Kidney capillary endothelial cell (primary cell): Measurements from ENCODE around the gene ELMO2.

ENCODE experiments used
- DNase-seq: peaks from one replicate; pipeline ENCODE4 v3.0.0-alpha.2; 2018; ENCODE audit warnings: low spot score

ELMO2 gene

DNA sequence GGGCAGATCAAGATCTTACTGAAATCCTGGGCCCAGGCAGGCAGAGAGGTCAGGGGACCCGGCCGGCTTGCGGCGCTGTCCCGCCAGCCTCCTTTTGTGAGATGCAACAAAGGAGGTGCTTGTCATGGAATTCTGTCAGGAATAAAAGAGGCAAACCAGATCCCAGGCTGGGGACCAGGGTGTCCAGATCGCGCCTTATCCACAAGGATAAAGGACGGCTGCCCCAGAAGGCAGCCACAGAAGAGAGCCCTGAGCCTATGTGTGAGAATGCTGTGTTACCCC, 55.5 kb downstream of the ELMO2 start:
- DNase-seq, result no peak

GRCh38 chr20:46350201-46350985, 56.0 kb downstream of the ELMO2 start:
- DNase-seq, result peak; percentile 75

DNA sequence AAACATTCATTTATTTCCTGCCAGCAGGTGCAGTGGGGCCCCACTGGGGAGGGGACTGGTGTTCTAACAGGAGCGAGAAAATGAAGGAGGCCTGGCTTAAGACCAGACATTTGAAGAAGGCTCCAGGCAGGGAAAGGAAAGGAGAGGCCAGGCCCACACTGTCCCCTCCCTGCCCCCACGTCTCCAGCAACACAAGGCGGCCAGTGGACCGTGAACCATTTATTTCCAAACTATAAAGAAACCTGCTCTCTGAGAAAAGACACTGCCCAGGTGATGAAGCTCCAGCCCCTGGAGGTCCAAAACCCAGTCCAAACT, 56.7 kb downstream of the ELMO2 start:
- no peak for DNase-seq

DNA sequence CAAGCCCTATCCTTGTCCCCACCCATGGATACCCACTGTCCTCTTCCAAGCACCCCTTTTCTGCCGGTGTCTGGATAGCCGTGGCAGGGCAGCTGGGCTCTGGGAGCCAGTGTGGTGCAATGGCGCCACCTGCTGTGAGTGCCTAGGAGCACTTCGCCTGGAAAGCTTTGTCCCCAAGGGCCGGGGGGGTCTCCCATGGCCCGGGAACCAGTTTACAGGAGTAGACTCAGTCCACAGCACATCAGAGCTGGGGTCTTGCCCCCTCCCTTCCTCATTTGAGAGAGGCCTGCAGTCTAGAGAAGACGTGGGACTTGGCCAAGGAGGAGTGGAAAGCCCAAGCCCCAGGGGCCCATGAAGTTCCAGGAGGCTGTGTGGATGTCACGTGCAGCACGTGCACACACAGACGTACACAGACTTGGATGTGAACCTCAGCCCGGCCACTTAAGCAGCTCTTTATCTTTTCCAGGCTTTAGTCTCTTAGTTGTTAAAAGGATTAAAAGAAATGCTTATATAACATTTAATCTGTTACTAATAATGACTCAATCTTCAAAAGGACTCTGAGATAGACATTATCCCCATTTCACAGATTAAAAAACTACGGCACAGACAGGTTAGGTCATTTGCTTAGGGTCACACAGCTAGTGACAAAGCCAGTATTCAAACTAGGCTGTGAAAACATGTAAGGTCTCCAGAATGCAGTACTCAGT, 57.2 kb downstream of the ELMO2 start:
- peak; percentile 34 for DNase-seq

GRCh38 chr20:46347841-46348803, 58.3 kb downstream of the ELMO2 start:
- DNase-seq, result no peak

- no peak for DNase-seq
These were observed 59.6 kb downstream of the ELMO2 start for GRCh38 chr20:46346770-46347169.

- DNase-seq, result no peak
These were observed 61.8 kb downstream of the ELMO2 start for GRCh38 chr20:46344488-46345162.

- DNase-seq, result no peak
These were observed 62.4 kb downstream of the ELMO2 start for GRCh38 chr20:46343975-46344357.

- DNase-seq, result no peak
These were observed 63.0 kb downstream of the ELMO2 start for GRCh38 chr20:46343348-46343974.

GRCh38 chr20:46342451-46343347, 63.7 kb downstream of the ELMO2 start:
- DNase-seq, result no peak

DNA sequence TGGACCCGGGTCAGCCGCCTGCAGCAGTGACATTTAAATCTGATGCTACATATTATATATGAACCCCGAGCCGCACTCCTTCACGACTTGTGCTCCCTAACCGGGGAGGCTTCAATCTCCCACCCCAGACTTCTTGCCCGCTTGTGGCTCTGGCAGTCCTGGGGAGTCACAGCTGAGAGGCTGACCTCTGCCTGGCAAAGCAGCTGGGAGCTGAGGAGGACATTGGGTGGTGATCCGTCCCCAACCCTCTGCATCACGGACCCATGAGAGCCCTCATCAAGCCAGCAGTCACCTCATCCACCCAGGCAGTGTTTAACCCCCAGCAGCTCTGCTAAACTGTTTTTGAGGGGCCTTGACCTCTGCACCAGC, 64.4 kb downstream of the ELMO2 start:
- DNase-seq, result no peak

DNA sequence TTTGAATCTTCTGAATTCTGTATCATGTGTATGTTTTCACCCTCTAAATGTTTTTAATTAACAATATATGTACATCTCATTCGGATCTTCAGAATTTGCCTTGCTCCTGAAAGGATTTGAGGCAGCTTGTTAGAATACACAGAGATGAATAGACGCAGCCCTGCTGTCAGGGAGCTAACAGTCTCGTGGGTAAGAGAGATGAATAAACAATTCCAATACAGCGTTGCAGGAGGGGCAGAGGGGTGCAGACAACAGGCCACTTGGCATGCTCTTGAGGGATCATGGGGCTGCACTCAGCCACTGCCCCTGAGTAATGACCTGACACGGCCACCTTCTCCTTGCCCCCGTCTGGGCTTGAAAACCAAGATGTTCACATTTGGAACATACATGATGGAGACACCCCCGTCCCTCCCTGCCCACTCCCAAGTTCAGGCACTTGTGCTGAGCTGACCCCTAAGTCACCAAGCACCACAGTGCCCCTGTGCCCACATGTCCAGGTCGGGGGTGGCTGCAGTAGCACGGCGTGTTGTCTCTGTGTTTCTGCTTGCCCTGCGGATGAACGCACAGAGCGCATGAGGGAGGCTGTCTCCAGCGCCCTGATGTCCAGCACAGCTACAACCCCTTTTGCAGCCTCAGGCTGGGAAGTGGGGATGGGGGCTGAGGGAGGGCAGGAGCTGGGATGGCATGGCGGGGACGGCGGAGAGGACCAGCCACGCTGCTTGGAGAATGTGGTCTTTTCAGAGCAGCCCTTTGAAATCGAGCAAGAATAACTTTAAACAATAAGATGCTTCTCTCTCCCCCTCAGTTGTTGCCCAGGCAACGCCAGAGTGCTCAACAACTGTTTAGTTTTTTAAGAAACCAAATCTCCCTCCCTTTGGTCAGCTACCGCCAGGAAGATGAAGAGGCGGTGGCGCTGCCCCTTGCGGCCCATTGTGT, 65.1 kb downstream of the ELMO2 start:
- DNase-seq, result no peak

DNA sequence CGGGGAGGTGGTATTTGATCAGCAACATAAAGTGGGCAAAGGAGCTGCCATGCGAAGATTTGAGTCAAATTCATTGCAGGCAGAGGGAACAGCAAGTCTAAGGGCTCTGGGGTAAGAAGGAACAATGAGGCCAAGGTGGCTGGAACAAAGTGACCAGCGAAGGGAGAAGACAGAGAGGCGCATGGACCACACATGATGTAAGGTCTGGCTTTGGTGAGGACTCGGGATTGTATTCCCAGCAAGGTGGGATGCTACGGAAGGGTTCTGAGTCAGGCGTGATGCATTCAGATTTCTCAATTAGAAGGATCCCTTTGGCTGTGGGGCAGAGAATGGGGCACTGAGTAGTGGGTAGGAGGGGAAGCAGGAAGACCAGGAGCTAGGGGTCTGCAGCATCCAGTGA, 67.4 kb downstream of the ELMO2 start:
- no peak for DNase-seq

- no peak for DNase-seq
These were observed 69.7 kb downstream of the ELMO2 start for GRCh38 chr20:46336735-46337134.

DNA sequence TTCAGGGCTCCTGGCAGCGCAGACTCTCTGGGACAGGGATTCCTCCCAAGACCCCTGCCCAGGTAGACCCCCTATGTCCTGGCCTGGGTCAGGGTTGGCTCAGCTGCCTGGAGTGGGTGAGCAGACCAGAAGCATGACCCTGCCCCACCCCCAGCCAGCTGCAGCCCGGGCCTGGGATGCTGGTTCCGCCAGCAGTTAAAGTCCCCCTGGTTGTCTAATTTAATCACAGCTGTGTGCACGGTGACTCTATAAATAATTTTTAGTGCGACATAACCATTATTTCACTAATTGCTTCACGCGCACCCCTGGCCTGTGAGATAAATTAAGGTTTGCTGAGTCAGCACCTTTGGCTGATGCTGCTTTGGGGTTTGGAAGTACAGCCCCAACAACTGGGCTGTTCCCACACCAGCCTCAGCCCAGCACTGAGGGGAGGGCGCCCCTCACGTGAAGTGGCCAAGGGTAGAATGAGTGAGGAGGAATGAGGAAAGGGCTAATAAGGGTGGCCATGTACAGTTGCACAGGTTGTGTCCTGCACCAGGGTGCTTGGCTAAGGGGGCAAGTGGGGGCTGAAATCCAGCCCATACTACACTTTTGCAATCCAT, 72.0 kb downstream of the ELMO2 start:
- DNase-seq, result no peak

DNA sequence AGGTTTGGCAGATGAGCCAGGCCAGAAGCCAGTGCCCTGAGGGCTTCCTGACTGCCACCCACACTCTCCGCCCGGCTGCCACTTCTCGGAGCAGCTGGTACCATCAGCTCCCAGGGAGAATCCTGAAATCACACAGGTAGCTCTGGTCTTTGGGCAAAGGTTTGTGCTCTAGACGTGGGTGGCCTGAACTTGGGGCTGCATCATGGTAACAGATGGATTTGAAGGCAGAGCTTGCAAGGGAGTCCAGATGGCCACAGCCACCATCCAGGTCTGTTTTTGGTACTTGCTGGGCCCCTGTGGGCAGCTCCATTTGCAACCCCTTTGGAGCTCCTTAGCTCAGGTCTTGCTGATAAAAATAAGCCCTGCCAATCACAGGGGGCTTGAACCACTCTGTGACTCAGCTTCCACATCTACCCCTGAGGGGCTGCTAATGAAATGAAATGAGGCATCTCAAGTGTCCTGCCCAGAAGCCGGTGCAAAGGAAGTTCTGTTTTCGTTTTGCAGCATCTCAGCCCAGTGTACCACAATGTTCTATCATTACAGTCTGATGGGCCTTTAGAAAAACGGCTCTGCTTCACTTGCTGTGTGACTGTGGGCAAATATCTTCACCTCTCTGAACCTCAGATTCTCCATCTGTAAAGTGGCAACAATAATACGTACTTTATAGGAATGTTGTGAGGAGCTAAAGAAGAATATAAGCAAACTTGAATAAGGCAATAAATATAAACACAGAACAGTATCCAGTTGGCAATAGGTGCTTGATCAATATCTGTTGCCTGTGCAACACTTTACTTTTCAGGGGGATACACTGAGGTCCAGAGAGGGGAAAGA, 73.0 kb downstream of the ELMO2 start:
- DNase-seq, result no peak

DNA sequence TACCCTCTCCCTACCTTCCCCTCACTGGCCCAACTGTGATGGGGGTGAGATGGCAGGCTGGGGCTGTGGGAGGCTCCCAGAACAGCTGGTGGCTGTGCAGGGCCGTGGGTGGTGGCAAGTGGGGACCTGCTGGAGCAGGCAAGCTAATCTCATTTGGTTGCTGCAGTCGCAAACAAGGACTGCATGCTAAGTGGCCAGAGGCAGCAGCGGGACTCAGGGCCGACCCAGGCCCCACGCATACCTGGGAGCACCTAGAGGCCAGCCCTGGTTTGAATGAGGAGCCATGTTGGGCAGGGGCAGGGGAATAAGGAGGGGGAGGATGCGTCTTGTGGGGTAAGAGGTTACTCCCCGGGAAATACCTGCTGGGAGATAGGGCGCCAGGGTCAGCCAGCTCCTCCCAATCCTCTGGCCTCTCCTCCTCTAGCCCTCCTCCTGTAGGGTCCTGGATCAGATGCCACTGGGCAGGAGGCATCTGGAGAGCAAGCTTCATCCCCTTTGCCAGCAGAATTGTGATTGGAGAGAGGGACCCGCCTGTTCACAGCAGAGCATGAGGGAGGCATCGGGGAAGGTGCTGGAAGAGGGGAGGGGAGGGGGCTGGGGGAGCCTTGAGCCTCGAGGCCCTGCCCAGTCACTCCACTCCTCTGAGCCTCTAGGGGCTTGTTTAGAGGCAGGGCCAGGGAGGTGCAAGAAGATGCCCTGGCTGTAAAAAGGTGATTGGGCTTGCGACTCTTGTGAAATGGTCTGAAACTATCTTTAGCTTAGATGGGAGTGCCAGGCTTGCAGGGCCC, 73.8 kb downstream of the ELMO2 start:
- no peak for DNase-seq
